T-cell (primary cell): Measurements from ENCODE around the gene RASAL3. TPM values are rescaled to one million over a fixed set of nuclear protein-coding genes. Genes with fewer than 3 reads are reported as not detected.

Source experiments
- ATAC-seq, 4 experiments: fragments of 200-7000 bp in 3 of 4; fragments of 150-1000 bp in 1 of 4; cut with Tn5 transposase; replicated peaks in 1 of 4; 1 replicate in 3 of 4; 2 replicates in 1 of 4; pipeline ENCODE4 v1.10.0; 2021; ENCODE audit warnings: moderate library complexity in 3 of 4, mild to moderate bottlenecking in 2 of 4, moderate number of reproducible peaks in 1 of 4
- CTCF ChIA-PET, 2 donors: fragments of 300-600 bp; sonication (Branson Sonifier 250); formaldehyde crosslinking; loops; one replicate each; lab custom pipeline; 2022; ENCODE audit warnings: antibody characterized with exemption in 2 of 2; lab: Charles Lee
- POLR2A ChIA-PET, 2 donors: fragments of 300-600 bp; sonication (Branson Sonifier 250); formaldehyde crosslinking; loops; one replicate each; lab custom pipeline; 2022; ENCODE audit warnings: antibody characterized with exemption in 2 of 2; lab: Charles Lee
- DNase-seq, 35 experiments: peaks; one replicate each; pipeline versions ENCODE4 v3.0.0 to v3.0.0-alpha.2; 2013 to 2023
- H3K27ac ChIP-seq: one replicate; pipeline ENCODE4 v1.5.1; 2013; ENCODE audit warnings: low read length
- H3K27me3 ChIP-seq, 2 experiments: replicated peaks in 1 of 2; 1 replicate in 1 of 2; 2 replicates in 1 of 2; pipeline versions ENCODE4 v1.6.1 to v1.7.0; 2013; ENCODE audit warnings: low read length in 1 of 2, mixed read lengths in 1 of 2; ENCODE audit not compliant: control insufficient read depth in 2 of 2, insufficient read depth in 2 of 2; ENCODE audit errors: extremely low read depth in 1 of 2
- H3K36me3 ChIP-seq, 2 donors: 1 replicate in 1 of 2; 2 replicates in 1 of 2; pipeline versions ENCODE4 v1.6.1 to v1.7.0; 2013; ENCODE audit warnings: low read length in 1 of 2; ENCODE audit not compliant: control insufficient read depth in 2 of 2, insufficient read depth in 1 of 2; ENCODE audit errors: extremely low read depth in 1 of 2
- H3K4me1 ChIP-seq, 2 experiments: 1 replicate in 1 of 2; 2 replicates in 1 of 2; pipeline versions ENCODE4 v1.6.1 to v1.7.0; 2013; ENCODE audit warnings: low read length in 2 of 2, mixed read lengths in 1 of 2; ENCODE audit not compliant: insufficient read depth in 2 of 2, control insufficient read depth in 1 of 2; ENCODE audit errors: extremely low read depth in 1 of 2
- H3K4me3 ChIP-seq, 2 donors: 1 replicate in 1 of 2; 2 replicates in 1 of 2; pipeline versions ENCODE4 v1.5.1 to v1.7.0; 2013; ENCODE audit warnings: mild to moderate bottlenecking in 2 of 2, low read length in 1 of 2, moderate library complexity in 1 of 2; ENCODE audit not compliant: control insufficient read depth in 1 of 2; ENCODE audit errors: extremely low read depth in 1 of 2
- H3K9me3 ChIP-seq: 2 replicates; pipeline ENCODE4 v1.7.0; 2013
- H3K27ac Mint-ChIP-seq, 2 donors: one replicate each; pipeline ENCODE4 v1.8.0; 2020 to 2021; ENCODE audit warnings: mild to moderate bottlenecking in 2 of 2, mixed read lengths in 2 of 2
- H3K27me3 Mint-ChIP-seq, 2 donors: one replicate each; pipeline ENCODE4 v1.8.0; 2021 to 2022; ENCODE audit warnings: mixed read lengths in 2 of 2
- H3K36me3 Mint-ChIP-seq: one replicate; pipeline ENCODE4 v1.8.0; 2021; ENCODE audit warnings: mixed read lengths
- H3K4me1 Mint-ChIP-seq, 3 donors: one replicate each; pipeline ENCODE4 v1.8.0; 2020 to 2022; ENCODE audit warnings: mixed read lengths in 3 of 3, mild to moderate bottlenecking in 1 of 3
- H3K4me3 Mint-ChIP-seq, 3 donors: one replicate each; pipeline ENCODE4 v1.8.0; 2020 to 2022; ENCODE audit warnings: mild to moderate bottlenecking in 3 of 3, mixed read lengths in 3 of 3, moderate library complexity in 3 of 3
- H3K9me3 Mint-ChIP-seq, 3 donors: one replicate each; pipeline ENCODE4 v1.8.0; 2020 to 2022; ENCODE audit warnings: mixed read lengths in 3 of 3
- WGBS: methylation state at CpG from one replicate; pipeline ENCODE4 v1.1.5; 2013; ENCODE audit warnings: missing lambda C conversion rate; ENCODE audit not compliant: insufficient coverage; 5-methylcytosine and 5-hydroxymethylcytosine counted together
- total RNA-seq, 35 experiments: library from RNA in 6 of 35; stranded (reverse) in 6 of 35; fragments of 120-200 nt in 1 of 35; gene quantifications; one replicate each; pipeline versions ENCODE4 v1.2.1 to v1.2.4 and lab custom pipeline; 2013 to 2026

RASAL3 gene
- 100 to 1,000 TPM; 166 to 296 (median 284) TPM for total RNA-seq
- 112 TPM for total RNA-seq (2013)
- total RNA-seq (lab: John Stamatoyannopoulos, UW), result 139 to 505 (median 226) reads per million in 29 experiments

GRCh38 chr19:15464394-15465385 is at the start of gene RASAL3:
Gene RASAL3, minus strand, starts transcription at chr19:15464544. Its CDS starts 186 bp downstream, at chr19:15464358.
- CTCF ChIA-PET, result interaction anchor here (0.5 to 1.9 kb wide), 6 partner anchors 46 to 107 kb away, joined by 3 to 16 read pairs (median 6); partner anchors contain the start of genes AKAP8 (in 1 of the 2) and AKAP8L (in 1 of the 2)
- H3K27ac Mint-ChIP-seq, result peak within 1 kb of the TSS; percentile 95 to 98
- 19% methylated on average over 10 of the region's 17 CpGs for WGBS
- peak; percentile 64 to 77 (median 73) for ATAC-seq
- peaks cover 68 to 82% (median 70%) of the 10 kb centered on the region in 3 donors for H3K4me1 Mint-ChIP-seq
- H3K4me3 Mint-ChIP-seq, result peak within 1 kb of the TSS; percentile 92 to 94 (median 92)
- H3K36me3 Mint-ChIP-seq, result peaks cover 21% of the 10 kb centered on the region
- Histone ChIP-seq H3K27me3 (no peaks in the 10 kb centered on the region), H3K9me3 (no peaks in the 10 kb centered on the region), H3K4me3 (peak within 1 kb of the TSS; percentile 87 to 89), H3K36me3 (peaks cover 17 to 24% of the 10 kb centered on the region in 2 donors), H3K4me1 (peaks cover 29 to 90% of the 10 kb centered on the region in 2 experiments), H3K27ac (peak within 1 kb of the TSS; percentile 83)
- H3K9me3 Mint-ChIP-seq, result no peaks in the 10 kb centered on the region
- H3K27me3 Mint-ChIP-seq, result peaks cover 0 to 3% of the 10 kb centered on the region in 2 donors
- DNase-seq, result peak in 31 of 35 experiments; percentile 29 to 78 (median 49)
- POLR2A ChIA-PET, result no interaction called here

DNA sequence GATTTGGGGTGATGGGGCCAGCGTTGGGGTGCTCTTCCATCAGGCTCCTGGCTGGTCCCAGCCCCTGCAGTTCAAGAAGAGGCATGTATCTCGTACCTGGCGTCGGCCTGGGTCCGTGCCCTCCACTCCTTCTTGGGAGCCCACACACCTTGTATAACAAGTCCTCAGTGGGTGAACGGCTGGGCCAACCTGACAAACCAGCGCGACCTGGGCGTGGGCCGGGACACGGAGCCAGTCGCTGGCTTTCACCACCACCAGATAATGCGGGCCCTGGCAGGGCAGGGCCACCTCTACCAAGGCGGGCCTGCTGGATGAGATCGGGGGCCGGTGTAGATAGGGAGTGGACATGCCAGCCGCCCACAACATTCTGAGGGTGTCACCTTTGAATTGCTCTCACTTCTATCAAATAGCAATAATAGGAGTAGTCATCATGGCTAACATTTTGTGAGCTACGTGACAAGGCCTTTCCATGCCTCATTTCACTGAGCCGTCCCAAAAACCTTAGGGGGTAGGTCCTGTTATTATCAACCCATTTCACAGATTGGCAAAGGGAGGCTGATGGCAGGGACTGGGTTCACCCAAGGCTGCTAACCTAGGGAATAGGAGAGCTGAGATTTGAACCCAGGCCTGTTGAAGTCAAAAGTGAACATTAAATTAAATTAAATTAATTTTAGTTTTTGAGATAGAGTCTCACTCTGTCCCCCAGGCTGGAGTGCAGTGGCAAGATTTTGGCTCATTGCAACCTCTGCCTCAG is 47.5 kb upstream of the RASAL3 start:
- Histone ChIP-seq H3K27me3 (peaks cover 0 to 33% of the 10 kb centered on the region in 2 experiments), H3K4me3 (no peak overlapping the region), H3K27ac (no peak overlapping the region), H3K4me1 (peaks cover 4 to 39% of the 10 kb centered on the region in 2 experiments), H3K9me3 (no peaks in the 10 kb centered on the region), H3K36me3 (no peaks in the 10 kb centered on the region)
- Mint-ChIP-seq H3K9me3 (no peaks in the 10 kb centered on the region), H3K4me1 (peaks cover 28 to 45% (median 35%) of the 10 kb centered on the region in 3 donors), H3K36me3 (peaks cover 5% of the 10 kb centered on the region), H3K27ac (no peak overlapping the region), H3K4me3 (no peak overlapping the region), H3K27me3 (peaks cover 0 to 25% of the 10 kb centered on the region in 2 donors)
- no peak for ATAC-seq
- POLR2A ChIA-PET, result no interaction called here
- CTCF ChIA-PET, result interaction anchor here in 1 of 2 donors (0.6 kb wide), 1 partner anchor 9 kb away, joined by 4 read pairs; no protein-coding TSS in a partner anchor
- WGBS, result 98% methylated on average over 12 of the region's 19 CpGs
- no peak for DNase-seq

DNA sequence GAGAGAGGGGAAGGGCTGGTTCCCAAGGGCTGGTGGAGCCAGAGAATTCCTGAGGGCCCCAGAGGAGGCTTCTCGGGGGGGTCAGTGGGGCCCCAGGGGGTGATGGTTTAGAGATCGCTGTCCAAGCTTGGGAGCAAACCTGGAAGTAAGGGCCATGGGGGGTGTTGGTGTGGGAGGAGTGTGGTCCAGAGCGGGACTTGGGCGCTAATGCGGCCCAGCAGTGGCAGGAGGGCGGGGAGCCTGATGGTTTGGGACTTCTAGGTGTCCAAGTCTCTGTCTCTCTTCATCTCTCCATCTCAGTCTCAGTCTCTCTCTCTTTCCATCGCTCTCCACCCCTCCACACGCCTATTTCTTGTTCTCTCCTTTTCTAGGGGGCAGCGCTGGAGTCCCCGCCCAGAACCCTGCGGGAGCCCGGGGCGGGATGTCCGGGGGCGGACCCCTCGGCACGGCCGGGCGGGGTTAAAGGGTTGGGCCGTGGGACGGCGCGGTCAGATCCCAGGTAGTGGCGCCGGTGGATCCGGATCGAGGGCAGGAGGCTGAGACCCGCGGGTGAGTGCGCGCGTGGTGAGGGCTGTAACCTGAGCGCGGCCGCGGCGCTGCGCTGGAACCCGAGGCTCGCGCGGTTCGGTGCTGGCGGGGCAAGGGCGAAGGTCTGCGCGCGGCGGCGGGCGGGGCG is 43.8 kb upstream of the RASAL3 start, which contains the start of gene CYP4F22:
CYP4F22 (plus strand) TSS at position 491 of the 676 bp plus-strand sequence. CDS start 16,812 bp downstream, outside the sequence.
- Histone ChIP-seq H3K36me3 (no peaks in the 10 kb centered on the region), H3K4me3 (peak within 1 kb of the TSS; percentile 45 to 58), H3K27me3 (peaks cover 0 to 33% of the 10 kb centered on the region in 2 experiments), H3K27ac (no peak within 1 kb of the TSS), H3K9me3 (no peaks in the 10 kb centered on the region), H3K4me1 (peaks cover 0 to 23% of the 10 kb centered on the region in 2 experiments)
- Mint-ChIP-seq H3K36me3 (no peaks in the 10 kb centered on the region), H3K4me3 (peak within 1 kb of the TSS; percentile 75 to 83 (median 80)), H3K27ac (peak within 1 kb of the TSS; percentile 28 to 59), H3K27me3 (peaks cover 0 to 25% of the 10 kb centered on the region in 2 donors), H3K4me1 (peaks cover 14 to 23% (median 15%) of the 10 kb centered on the region in 3 donors), H3K9me3 (no peaks in the 10 kb centered on the region)
- DNase-seq, result peak in 8 of 35 experiments; percentile 3 to 22 (median 11)
- CTCF ChIA-PET, result no interaction called here
- WGBS, result 4% methylated on average over 46 of the region's 52 CpGs
- POLR2A ChIA-PET, result no interaction called here
- peak; percentile 40 to 65 (median 54) for ATAC-seq

- Mint-ChIP-seq H3K27ac (peak overlapping the region in 1 of 2 donors; percentile 59), H3K36me3 (no peaks in the 10 kb centered on the region), H3K9me3 (no peaks in the 10 kb centered on the region), H3K4me3 (peak overlapping the region; percentile 61 to 83 (median 75)), H3K4me1 (peaks cover 14 to 23% (median 15%) of the 10 kb centered on the region in 3 donors), H3K27me3 (peaks cover 0 to 25% of the 10 kb centered on the region in 2 donors)
- Histone ChIP-seq H3K9me3 (no peaks in the 10 kb centered on the region), H3K4me3 (no peak overlapping the region), H3K36me3 (no peaks in the 10 kb centered on the region), H3K4me1 (peaks cover 0 to 23% of the 10 kb centered on the region in 2 experiments), H3K27me3 (peaks cover 0 to 33% of the 10 kb centered on the region in 2 experiments), H3K27ac (no peak overlapping the region)
- 84% methylated on average over 10 of the region's 14 CpGs for WGBS
- ChIA-PET POLR2A (interaction anchor here (0.6 to 0.7 kb wide), 2 partner anchors 19 to 358 kb away, joined by 3 read pairs; no protein-coding TSS in a partner anchor), CTCF (interaction anchor here (0.6 to 0.7 kb wide), 3 partner anchors 75 to 245 kb away, joined by 3 to 5 read pairs (median 3); partner anchors contain the start of gene AKAP8L (in 1 of the 2))
- no peak for ATAC-seq
- DNase-seq, result no peak
Measured at GRCh38 chr19:15507068-15508034, 43.0 kb upstream of the RASAL3 start.

GRCh38 chr19:15506074-15506571 is 41.8 kb upstream of the RASAL3 start:
- DNase-seq (no peak), ATAC-seq (no peak)
- Histone ChIP-seq H3K9me3 (no peaks in the 10 kb centered on the region), H3K27me3 (peaks cover 0 to 25% of the 10 kb centered on the region in 2 experiments), H3K4me1 (peaks cover 0 to 22% of the 10 kb centered on the region in 2 experiments), H3K36me3 (no peaks in the 10 kb centered on the region), H3K27ac (no peak overlapping the region), H3K4me3 (no peak overlapping the region)
- peaks cover 0 to 25% of the 10 kb centered on the region in 2 donors for H3K27me3 Mint-ChIP-seq
- CTCF ChIA-PET, result no interaction called here
- no peaks in the 10 kb centered on the region for H3K9me3 Mint-ChIP-seq
- H3K4me3 Mint-ChIP-seq, result no peak overlapping the region
- peaks cover 14 to 28% (median 24%) of the 10 kb centered on the region in 3 donors for H3K4me1 Mint-ChIP-seq
- no peaks in the 10 kb centered on the region for H3K36me3 Mint-ChIP-seq
- 78% methylated on average over 2 of the region's 5 CpGs for WGBS
- H3K27ac Mint-ChIP-seq, result no peak overlapping the region
- POLR2A ChIA-PET, result interaction anchor here (0.6 to 0.7 kb wide), 2 partner anchors 20 to 357 kb away, joined by 3 read pairs; no protein-coding TSS in a partner anchor
